Measurements from ENCODE around the gene SHISA9.

DNA sequence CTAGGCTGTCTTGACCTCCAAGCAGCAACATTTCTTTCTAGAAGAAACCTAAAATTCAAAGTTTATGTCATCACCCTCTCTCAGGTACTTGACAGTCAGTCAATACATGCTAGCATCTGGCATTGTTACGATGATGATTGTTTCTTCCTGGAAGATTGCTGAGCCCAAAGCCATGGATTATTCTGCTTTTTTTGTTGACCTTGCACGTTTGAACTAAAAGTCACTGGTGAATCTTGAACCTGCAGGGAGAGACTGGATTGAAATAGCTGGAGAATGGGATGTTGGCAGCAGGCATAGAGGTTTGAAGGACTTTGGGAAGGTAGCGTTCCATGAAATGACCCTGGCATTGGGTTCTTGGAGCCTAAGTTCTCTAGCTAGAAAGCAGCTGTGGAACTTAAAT, 42.9 kb downstream of the SHISA9 start:
- TF ChIP-seq YY1 (IDR thresholded peaks at IDR 0.05; ENCODE audit: insufficient read depth, insufficient read length), result no peak
- TF ChIP-seq ZNF274 (IDR thresholded peaks at IDR 0.05; ENCODE audit: low read depth, low read length), result no peak
- no peak for TF ChIP-seq SUZ12 (IDR thresholded peaks at IDR 0.05; ENCODE audit: extremely low read depth, insufficient read depth, insufficient read length)
